ENCODE measurements around the gene GFI1B.

Gene GFI1B

DNA sequence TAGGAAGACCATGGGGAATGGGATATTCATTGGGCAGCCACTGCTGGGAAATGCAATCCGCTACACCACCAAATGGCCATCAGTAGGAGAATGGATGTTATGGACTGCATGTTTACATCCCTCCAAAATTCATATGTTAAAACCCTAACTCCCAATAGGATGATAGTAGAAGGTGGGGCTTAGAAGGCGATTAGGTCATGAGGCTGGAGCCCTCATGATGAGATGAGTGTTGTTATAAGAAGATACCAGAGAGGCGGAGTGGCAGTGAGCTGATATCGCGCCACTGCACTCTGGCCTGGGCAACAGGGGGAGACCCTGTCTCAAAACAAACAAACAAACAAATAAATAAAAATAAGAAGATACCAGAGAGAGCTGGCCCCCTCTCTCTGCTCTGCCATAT, 36.2 kb downstream of the GFI1B start:
- ChIA-PET CTCF (no interaction called here), POLR2A (ENCODE audit: low non-redundant PET) (no interaction called here)
- TF ChIP-seq, protein P1, sequence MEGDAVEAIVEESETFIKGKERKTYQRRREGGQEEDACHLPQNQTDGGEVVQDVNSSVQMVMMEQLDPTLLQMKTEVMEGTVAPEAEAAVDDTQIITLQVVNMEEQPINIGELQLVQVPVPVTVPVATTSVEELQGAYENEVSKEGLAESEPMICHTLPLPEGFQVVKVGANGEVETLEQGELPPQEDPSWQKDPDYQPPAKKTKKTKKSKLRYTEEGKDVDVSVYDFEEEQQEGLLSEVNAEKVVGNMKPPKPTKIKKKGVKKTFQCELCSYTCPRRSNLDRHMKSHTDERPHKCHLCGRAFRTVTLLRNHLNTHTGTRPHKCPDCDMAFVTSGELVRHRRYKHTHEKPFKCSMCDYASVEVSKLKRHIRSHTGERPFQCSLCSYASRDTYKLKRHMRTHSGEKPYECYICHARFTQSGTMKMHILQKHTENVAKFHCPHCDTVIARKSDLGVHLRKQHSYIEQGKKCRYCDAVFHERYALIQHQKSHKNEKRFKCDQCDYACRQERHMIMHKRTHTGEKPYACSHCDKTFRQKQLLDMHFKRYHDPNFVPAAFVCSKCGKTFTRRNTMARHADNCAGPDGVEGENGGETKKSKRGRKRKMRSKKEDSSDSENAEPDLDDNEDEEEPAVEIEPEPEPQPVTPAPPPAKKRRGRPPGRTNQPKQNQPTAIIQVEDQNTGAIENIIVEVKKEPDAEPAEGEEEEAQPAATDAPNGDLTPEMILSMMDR (conservative IDR thresholded peaks at IDR 0.05; ENCODE audit: low read depth) = no peak
- H3K27ac ChIP-seq = no peak overlapping the region
- no peak for DNase-seq (ENCODE audit: low spot score)

DNA sequence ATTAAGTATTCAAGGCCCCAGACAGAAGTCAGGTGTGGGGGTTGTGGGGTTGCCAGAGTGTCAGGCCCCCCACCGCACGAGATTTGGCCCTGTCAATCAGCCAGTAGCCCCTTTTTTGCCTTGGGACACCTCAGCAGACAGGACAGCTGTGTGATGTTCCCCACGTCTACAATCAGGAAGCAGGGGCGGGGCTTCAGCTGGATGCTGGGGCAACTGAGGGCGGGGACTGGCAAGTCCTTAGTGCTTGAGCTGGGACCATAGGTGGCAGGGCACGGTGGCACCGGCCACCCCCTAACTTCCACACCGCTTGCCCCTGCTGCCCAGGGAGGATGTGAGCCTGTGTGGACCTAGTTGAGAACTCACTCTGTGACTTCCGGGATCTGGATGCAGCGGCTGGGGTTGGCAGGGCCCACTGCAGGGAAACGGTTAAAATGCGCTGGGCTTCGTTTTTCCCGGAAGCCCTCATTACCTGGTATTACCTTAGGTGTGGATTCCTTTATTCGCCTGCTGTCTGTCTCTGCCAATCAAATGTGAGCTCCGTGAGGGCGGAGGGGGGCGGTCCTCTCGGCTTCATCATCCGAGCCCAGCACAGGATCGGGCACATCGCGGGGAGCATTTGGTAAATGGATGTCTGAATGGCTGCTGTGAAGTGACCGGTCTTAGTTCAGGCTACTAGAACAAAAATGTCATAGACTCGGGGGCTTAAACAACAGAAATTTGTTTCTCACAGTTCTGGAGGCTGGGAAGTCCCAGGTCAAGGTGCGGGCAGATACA, 44.8 kb downstream of the GFI1B start:
- CTCF ChIA-PET = interaction anchor here (0.6 to 1.9 kb wide), 10 partner anchors 8 to 334 kb away, joined by 3 to 11 read pairs (median 3); partner anchors contain the start of gene GTF3C5
- DNase-seq (ENCODE audit: low spot score) = no peak
- POLR2A ChIA-PET (ENCODE audit: low non-redundant PET) = no interaction called here
- no peak overlapping the region for H3K27ac ChIP-seq
- TF ChIP-seq, protein P1 (conservative IDR thresholded peaks at IDR 0.05; ENCODE audit: low read depth) = no peak

DNA sequence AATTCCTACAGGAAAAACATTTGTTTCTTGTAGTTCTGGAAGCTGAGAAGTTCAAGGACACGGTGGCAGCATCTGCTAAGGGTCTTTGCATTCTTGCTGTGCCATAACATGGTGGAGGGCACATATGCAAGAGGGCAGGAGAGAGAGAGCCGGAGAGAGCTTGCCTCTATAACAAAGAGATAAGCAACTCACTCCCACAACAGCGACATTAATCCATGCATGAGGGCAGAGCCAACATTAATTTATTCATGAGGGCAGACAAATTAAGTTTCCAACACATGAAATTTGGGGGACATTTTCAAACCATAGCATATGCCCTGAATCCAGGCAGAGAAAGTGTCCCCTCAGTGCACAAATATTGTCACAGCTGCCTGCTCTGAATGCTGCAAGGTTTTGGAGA, 47.9 kb downstream of the GFI1B start:
- DNase-seq (ENCODE audit: low spot score) = no peak
- no peak overlapping the region for H3K27ac ChIP-seq
- ChIA-PET CTCF (interaction anchor here (0.6 to 2.3 kb wide), 6 partner anchors 22 to 161 kb away, joined by 3 to 11 read pairs (median 3); no protein-coding TSS in a partner anchor), POLR2A (ENCODE audit: low non-redundant PET) (interaction anchor here (0.6 kb wide), 1 partner anchor 81 kb away, joined by 3 read pairs; no protein-coding TSS in a partner anchor)
- TF ChIP-seq, protein P1 (conservative IDR thresholded peaks at IDR 0.05; ENCODE audit: low read depth) = no peak

DNA sequence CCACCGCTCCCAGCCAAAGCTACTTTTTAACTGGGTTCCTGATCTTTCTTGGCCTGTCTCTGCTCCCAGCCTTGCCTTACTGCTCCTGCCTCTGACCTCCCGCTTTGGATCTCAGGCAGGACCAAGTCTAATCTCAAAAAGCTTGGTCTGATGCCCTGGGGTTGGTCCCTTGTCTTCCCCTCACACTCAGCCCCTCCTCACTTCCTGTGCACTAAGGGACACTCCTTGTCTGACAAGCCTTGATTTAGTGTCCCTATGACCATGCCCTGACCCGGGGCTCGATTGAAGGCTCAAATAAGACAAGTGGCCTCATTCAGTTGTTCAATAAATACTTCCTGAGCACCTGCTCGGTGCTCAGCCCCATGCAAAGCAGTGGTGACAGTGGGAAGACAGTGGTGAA, 48.6 kb downstream of the GFI1B start:
- TF ChIP-seq, protein P1 (conservative IDR thresholded peaks at IDR 0.05; ENCODE audit: low read depth) = no peak
- POLR2A ChIA-PET (ENCODE audit: low non-redundant PET) = no interaction called here
- CTCF ChIA-PET = interaction anchor here (0.6 to 2.0 kb wide), 4 partner anchors 21 to 120 kb away, joined by 3 to 5 read pairs (median 3); no protein-coding TSS in a partner anchor
- no peak for DNase-seq (ENCODE audit: low spot score)
- no peak overlapping the region for H3K27ac ChIP-seq

DNA sequence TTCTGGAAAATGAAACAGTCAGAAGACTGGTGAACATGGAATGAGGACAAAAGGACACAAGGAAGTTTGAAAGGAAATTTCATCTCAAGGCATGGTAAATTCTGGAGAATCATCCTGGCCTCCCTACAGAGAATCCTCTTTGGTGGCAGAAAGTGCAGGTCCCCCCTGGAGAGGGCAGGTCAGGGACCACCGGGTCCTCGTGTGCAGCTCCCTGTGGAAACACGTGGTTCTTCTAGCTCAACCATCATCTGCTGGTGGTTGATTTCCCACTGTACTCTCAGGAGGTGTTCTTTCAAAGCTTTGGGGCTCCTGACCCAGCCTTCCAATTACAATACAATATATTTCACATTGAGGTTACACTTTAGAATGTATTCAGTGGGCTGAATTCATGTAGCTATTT, 49.7 kb downstream of the GFI1B start:
- TF ChIP-seq, protein P1 (conservative IDR thresholded peaks at IDR 0.05; ENCODE audit: low read depth) = no peak
- no peak for DNase-seq (ENCODE audit: low spot score)
- no peak overlapping the region for H3K27ac ChIP-seq
- CTCF ChIA-PET = interaction anchor here (0.5 to 2.0 kb wide), 2 partner anchors 15 to 20 kb away, joined by 3 to 5 read pairs; no protein-coding TSS in a partner anchor
- POLR2A ChIA-PET (ENCODE audit: low non-redundant PET) = no interaction called here

DNA sequence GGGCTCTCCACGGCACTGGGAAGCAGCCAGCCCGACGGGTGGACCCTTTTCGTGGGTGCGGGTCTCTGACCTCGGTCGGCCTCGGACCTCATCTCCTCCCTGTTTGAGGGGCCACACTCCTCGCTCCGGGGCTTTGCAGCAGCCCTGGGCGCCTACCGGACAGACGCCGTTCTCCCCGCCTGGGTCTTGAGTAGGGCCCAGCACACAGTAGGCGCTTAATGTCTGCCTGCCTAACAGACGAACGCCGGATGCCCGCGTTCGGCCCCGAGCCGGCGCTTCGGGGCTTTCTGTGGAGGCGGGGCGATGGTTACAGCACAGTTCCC, 51.5 kb downstream of the GFI1B start:
- ChIA-PET POLR2A (ENCODE audit: low non-redundant PET) (interaction anchor here (0.6 to 1.4 kb wide), 7 partner anchors 27 to 647 kb away, joined by 3 to 5 read pairs (median 3); partner anchors contain the start of gene CACFD1), CTCF (interaction anchor here (1.7 kb wide), 1 partner anchor 117 kb away, joined by 10 read pairs; no protein-coding TSS in a partner anchor)

More for the DNA sequence above, 51.5 kb downstream of the GFI1B start:
- peak overlapping the region; percentile 87 for H3K27ac ChIP-seq
- TF ChIP-seq, protein P1 (conservative IDR thresholded peaks at IDR 0.05; ENCODE audit: low read depth) = no peak
- no peak for DNase-seq (ENCODE audit: low spot score)

Measured in RWPE1 (cell line).